NCI-H446 treated with DMSO at 0.1 percent for 48 hours (cell line): Measurements from ENCODE around the gene IFT74.

Experiments used
- DNase-seq: peaks from one replicate; lab custom pipeline; 2025; lab: John Stamatoyannopoulos, UW

IFT74 gene

DNA sequence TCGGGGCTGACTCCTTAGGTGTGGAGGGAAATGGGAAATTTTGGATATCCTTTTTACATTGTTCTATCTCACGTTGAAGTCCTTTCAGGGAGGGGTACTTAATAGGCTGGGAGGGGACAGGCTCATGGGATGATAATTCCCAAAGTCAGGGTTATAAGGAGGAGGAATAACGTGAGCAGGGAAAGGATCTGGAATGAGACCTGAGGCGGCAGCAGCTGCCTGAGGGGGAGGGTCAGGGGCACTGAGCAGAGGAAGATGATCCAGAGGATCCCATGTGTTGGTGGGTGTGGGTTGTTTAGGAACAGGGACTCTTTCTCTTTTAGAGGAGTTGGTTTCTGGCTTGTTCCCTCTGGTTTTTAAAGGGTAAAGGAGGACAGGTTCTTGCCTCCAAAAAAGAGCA is 18.7 kb downstream of the IFT74 start:
- no peak for DNase-seq

DNA sequence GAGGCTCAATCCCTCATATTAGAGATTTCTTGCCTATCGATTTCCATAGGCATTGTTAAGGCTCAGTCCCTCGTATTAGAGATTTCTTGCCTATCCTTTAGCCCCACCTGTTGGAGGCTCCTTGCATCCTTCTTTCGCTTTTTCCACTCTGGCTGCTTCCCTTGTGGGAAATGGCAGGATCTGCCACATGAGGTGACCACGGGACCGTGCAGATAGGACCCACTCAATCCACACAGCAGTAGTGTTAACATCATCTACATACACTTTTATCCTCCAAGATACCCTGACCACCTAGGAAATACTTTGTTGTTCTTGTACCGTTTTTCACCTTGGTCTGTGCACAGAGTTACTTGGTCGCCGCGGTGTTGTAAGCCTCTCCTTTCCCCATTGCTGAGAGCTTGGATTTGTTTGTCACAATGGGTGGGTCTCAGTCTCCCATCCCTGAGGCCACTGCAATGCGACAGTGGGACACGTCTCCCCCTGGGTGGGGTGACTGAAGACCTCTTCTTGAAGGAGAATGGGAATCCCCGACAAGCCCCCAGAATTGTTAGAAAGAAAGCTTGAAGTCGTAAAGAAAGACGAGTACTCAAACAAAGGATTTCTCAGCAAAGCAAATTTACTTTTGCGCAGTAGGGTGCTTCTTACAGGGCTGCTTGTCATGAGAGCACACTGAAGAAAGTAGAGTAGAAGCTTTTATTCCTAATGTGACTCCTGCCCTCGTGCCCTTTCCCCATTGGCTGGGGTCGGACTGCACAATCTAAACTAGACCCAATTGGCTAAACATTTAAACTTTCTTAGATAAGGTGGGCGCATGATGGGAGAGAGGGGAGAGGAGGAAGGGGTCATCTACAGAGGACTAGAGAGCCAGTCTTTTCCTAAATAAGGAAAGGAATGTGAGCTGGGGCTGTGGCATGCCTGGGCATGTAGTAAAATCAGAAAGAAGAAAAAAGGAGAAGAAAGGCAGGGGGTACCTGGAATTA is 19.8 kb downstream of the IFT74 start:
- no peak for DNase-seq

GRCh38 chr9:26983340-26983739 is 27.1 kb downstream of the IFT74 start:
- no peak for DNase-seq

DNA sequence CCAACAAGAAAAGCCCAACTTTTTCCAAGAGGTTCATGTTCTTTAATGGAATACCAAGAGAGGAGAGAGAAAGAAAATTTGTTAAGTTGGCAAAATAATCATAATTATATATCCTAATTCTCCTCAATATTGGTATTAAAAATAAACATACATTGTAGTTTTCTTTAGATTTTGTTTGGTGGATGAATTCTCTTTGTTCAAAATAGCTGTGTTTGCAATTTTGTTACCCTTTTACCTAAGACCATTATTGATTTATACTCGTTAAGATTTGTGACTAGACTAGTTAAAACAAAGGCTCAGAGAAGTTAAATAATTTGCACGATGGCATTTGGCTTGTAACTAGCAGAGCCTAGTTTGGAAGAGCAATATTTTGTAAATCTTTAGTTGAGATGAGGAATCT is 39.6 kb downstream of the IFT74 start:
- no peak for DNase-seq

GRCh38 chr9:27003426-27004077 is 47.3 kb downstream of the IFT74 start:
- DNase-seq: no peak

DNA sequence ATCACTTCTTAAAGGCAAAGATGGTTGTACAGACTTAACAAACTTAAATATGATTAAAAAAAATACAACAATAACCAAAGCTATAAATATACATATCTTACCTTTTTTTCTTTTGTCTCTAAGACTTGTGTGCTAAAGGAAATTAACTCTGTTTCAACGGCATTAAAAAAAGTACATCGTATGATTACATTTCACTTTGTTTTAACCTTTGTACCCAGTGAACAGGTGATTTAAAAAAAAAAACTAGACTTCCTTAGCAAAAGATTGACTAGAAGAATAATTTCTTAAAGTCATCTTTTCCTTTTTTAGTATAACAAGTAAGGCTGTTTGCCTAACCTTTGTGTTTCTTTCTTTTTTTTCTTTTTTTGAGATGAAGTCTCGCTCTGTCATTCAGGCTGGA is 49.3 kb downstream of the IFT74 start, which contains the start of gene LRRC19:
Gene LRRC19, minus strand, starts transcription at position 182 of the 400 bp plus-strand sequence. CDS start 5,978 bp downstream, outside the sequence.
- no peak for DNase-seq

DNA sequence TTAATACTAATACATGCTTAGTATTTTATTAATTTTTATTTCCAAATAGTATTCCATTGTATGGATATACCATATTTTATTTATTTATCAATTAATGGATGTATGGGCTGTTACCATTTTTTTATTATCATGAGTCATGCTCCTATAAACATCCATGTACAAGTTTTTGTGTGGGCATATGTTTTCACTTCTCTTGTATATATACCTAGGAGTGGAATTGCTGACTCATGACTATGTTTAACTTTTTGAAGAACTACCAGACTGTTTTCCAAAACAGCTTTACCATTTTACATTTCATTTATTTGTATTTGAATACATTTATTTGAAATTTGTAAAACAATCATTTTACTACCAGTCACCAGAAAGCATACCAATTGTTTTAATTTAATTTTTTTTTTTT is 63.4 kb downstream of the IFT74 start:
- no peak for DNase-seq

GRCh38 chr9:27022920-27023319 is 66.7 kb downstream of the IFT74 start:
- no peak for DNase-seq

DNA sequence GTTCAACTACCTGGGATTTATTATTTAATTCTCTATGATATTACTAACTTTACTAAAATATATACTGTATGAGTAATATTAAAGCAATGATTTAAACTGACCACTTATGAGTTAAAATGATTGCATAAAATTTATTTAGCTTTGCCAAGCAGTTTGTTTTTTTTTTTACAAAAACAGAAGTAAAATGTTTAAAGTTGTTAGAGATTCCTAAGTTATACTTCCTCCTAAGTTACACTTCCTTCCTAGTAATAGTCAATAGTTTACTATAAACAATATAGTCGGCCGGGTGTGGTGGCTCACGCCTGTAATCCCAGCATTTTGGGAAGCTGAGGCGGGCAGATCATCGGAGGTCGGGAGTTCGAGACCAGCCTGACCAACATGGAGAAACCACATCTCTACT is 73.0 kb downstream of the IFT74 start:
- no peak for DNase-seq

GRCh38 chr9:27033815-27034403 is 77.7 kb downstream of the IFT74 start:
- DNase-seq: peak; percentile 33

GRCh38 chr9:27037499-27037898 is 81.3 kb downstream of the IFT74 start:
- DNase-seq: no peak

DNA sequence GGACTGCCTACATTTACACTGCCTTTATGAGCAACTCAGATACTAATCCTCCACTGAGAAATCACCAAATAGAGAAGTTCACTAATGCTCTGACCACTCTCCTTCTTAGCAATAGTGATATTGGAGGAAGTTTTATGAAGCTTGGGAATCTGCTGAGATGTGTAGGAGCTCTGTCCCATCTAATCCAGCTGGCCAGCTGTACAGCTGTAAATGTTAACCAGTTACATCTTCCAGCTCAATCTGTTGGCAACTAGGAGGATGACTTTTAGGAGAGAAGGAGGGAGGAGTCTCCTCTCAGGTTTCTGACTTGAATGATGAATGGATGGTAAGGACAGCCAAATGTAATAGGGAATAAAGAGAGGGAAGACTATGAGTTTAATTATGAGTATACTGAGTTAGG is 85.5 kb downstream of the IFT74 start:
- DNase-seq: no peak

GRCh38 chr9:27042476-27042875 is 86.3 kb downstream of the IFT74 start:
- no peak for DNase-seq

- DNase-seq: no peak
These were observed 87.0 kb downstream of the IFT74 start for GRCh38 chr9:27043176-27043575.

DNA sequence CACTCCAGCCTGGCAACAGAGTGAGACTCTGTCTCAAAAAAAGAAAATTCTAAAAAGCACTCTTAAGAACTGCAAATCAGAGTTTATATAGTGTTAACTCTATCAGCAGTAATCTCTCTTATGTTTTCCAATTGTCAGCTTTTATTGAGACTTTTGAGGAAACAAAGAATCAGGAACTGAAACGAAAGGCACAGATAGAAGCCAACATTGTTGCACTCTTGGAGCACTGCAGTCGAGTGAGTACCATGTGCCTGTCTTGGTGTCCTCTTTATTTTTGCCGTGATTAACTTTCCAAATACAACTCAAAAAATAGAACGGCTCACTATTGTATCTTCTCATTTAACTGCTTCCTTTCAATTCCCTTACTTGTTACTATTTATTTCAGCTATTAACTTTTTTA is 90.9 kb downstream of the IFT74 start:
- DNase-seq: no peak

GRCh38 chr9:27053369-27054022 is 97.3 kb downstream of the IFT74 start:
- DNase-seq: no peak

DNA sequence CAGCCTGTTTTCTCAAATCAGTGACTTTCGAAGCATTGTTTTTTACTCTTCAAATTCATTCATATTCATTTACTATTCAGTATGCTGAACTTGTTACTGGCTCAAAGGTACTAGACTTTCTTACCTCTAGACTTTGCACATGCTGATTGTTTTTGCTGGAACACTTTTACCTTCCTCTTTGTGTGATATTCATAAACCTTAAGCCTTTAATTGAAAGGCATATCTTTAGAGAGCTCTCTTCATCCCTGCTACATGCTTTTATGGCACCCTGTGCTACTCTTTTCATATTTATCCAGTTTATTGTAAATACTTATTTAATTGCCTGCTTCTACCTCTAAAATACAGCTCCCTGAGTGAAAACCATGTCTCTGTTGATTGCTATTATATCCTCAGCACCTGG is 97.9 kb downstream of the IFT74 start:
- no peak for DNase-seq

GRCh38 chr9:27054841-27055240 is 98.6 kb downstream of the IFT74 start:
- DNase-seq: no peak

- DNase-seq: no peak
These were observed 103.2 kb downstream of the IFT74 start for GRCh38 chr9:27059412-27059811.

- no peak for DNase-seq
These were observed 103.7 kb downstream of the IFT74 start for GRCh38 chr9:27059907-27060306.

DNA sequence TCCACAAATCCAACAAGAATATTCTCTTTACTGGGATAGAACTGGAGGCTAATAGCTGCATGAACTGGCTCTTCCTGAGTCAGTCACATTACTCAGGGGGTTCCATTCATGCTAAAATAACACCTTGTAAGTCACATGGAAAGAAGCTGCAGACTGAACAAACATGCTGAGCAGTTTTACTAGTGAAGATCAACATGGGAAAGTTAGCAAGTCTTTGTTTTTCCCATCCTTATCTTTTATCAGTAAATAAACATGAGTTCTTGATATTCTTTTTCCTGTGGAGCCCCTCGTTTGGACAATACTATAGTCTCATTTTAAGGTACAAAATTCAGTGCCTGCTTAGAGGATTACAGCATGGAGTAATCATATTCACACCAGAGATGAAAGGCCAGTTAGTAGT is 109.1 kb downstream of the IFT74 start:
- no peak for DNase-seq
